Activated naive CD8-positive, alpha-beta T cell treated with anti-CD3 and anti-CD28 coated beads for 36 hours (primary cell): ENCODE results near the gene NAPSA. TPM values are rescaled to one million over a fixed set of nuclear protein-coding genes. Genes with fewer than 3 reads are reported as not detected.

Source experiments
- DNase-seq: peaks from one replicate; pipeline ENCODE4 v3.0.0; 2021
- H3K27ac Mint-ChIP-seq: one replicate; pipeline ENCODE4 v1.8.0; 2022; ENCODE audit warnings: mild to moderate bottlenecking, moderate library complexity, mixed read lengths
- H3K27me3 Mint-ChIP-seq: one replicate; pipeline ENCODE4 v1.8.0; 2022; ENCODE audit warnings: mild to moderate bottlenecking, mixed read lengths
- H3K36me3 Mint-ChIP-seq: one replicate; pipeline ENCODE4 v1.8.0; 2021; ENCODE audit warnings: mild to moderate bottlenecking, mixed read lengths
- H3K4me1 Mint-ChIP-seq: one replicate; pipeline ENCODE4 v1.8.0; 2021; ENCODE audit warnings: mixed read lengths
- H3K4me3 Mint-ChIP-seq: one replicate; pipeline ENCODE4 v1.8.0; 2022; ENCODE audit warnings: mild to moderate bottlenecking, moderate library complexity, mixed read lengths
- H3K9me3 Mint-ChIP-seq: one replicate; pipeline ENCODE4 v1.8.0; 2022; ENCODE audit warnings: mixed read lengths
- total RNA-seq, 2 experiments: library from RNA; stranded (reverse); gene quantifications; one replicate each; pipeline ENCODE4 v1.2.3, GENCODE V29; 2021

The NAPSA gene
- total RNA-seq, 2 experiments from 2014 or later: 16.1 to 18.1 TPM

- Mint-ChIP-seq H3K27me3 (peaks cover 62% of the 10 kb centered on the region), H3K36me3 (no peaks in the 10 kb centered on the region), H3K27ac (no peak overlapping the region), H3K4me1 (peaks cover 9% of the 10 kb centered on the region), H3K4me3 (no peak overlapping the region), H3K9me3 (no peaks in the 10 kb centered on the region)
- no peak for DNase-seq
Measured at GRCh38 chr19:50323782-50324133, 41.7 kb downstream of the NAPSA start.

- Mint-ChIP-seq H3K27me3 (peaks cover 63% of the 10 kb centered on the region), H3K4me3 (no peak overlapping the region)
- DNase-seq: no peak
Measured at GRCh38 chr19:50322931-50323781, 42.3 kb downstream of the NAPSA start.

GRCh38 chr19:50322234-50322633 is 43.2 kb downstream of the NAPSA start:
- no peak for DNase-seq
- no peak overlapping the region for H3K4me3 Mint-ChIP-seq
- no peaks in the 10 kb centered on the region for H3K36me3 Mint-ChIP-seq
- peaks cover 5% of the 10 kb centered on the region for H3K4me1 Mint-ChIP-seq
- H3K27ac Mint-ChIP-seq: no peak overlapping the region
- peaks cover 64% of the 10 kb centered on the region for H3K27me3 Mint-ChIP-seq
- H3K9me3 Mint-ChIP-seq: no peaks in the 10 kb centered on the region

More at GRCh38 chr19:50322931-50323781, 42.3 kb downstream of the NAPSA start:
- H3K36me3 Mint-ChIP-seq: no peaks in the 10 kb centered on the region
- no peak overlapping the region for H3K27ac Mint-ChIP-seq
- H3K9me3 Mint-ChIP-seq: no peaks in the 10 kb centered on the region
- peaks cover 9% of the 10 kb centered on the region for H3K4me1 Mint-ChIP-seq

GRCh38 chr19:50321831-50322230 is 43.6 kb downstream of the NAPSA start:
- Mint-ChIP-seq H3K36me3 (no peaks in the 10 kb centered on the region), H3K4me3 (no peak overlapping the region), H3K27ac (no peak overlapping the region), H3K9me3 (no peaks in the 10 kb centered on the region), H3K4me1 (peaks cover under 1% of the 10 kb centered on the region), H3K27me3 (peaks cover 63% of the 10 kb centered on the region)
- no peak for DNase-seq

- Mint-ChIP-seq H3K4me3 (no peak overlapping the region), H3K9me3 (no peaks in the 10 kb centered on the region), H3K27me3 (peaks cover 63% of the 10 kb centered on the region), H3K27ac (no peak overlapping the region), H3K36me3 (no peaks in the 10 kb centered on the region), H3K4me1 (peaks cover 7% of the 10 kb centered on the region)
- no peak for DNase-seq
Measured at GRCh38 chr19:50320596-50320995, 44.8 kb downstream of the NAPSA start.

GRCh38 chr19:50320051-50320450 is 45.4 kb downstream of the NAPSA start:
- no peak for DNase-seq
- H3K36me3 Mint-ChIP-seq: no peaks in the 10 kb centered on the region
- H3K4me1 Mint-ChIP-seq: peaks cover 9% of the 10 kb centered on the region
- no peak overlapping the region for H3K4me3 Mint-ChIP-seq
- no peak overlapping the region for H3K27ac Mint-ChIP-seq
- H3K9me3 Mint-ChIP-seq: no peaks in the 10 kb centered on the region
- H3K27me3 Mint-ChIP-seq: peaks cover 65% of the 10 kb centered on the region

- H3K9me3 Mint-ChIP-seq: no peaks in the 10 kb centered on the region
- peaks cover 11% of the 10 kb centered on the region for H3K4me1 Mint-ChIP-seq
- H3K36me3 Mint-ChIP-seq: no peaks in the 10 kb centered on the region
- peaks cover 65% of the 10 kb centered on the region for H3K27me3 Mint-ChIP-seq
- H3K27ac Mint-ChIP-seq: no peak overlapping the region
- no peak for DNase-seq
- no peak overlapping the region for H3K4me3 Mint-ChIP-seq
Measured at GRCh38 chr19:50319156-50319555, 46.3 kb downstream of the NAPSA start.

GRCh38 chr19:50318438-50318837 is 47.0 kb downstream of the NAPSA start:
- Mint-ChIP-seq H3K9me3 (no peaks in the 10 kb centered on the region), H3K4me3 (no peak overlapping the region), H3K27ac (no peak overlapping the region), H3K27me3 (peaks cover 69% of the 10 kb centered on the region), H3K4me1 (peaks cover 13% of the 10 kb centered on the region), H3K36me3 (no peaks in the 10 kb centered on the region)
- DNase-seq: no peak

GRCh38 chr19:50317115-50317514 is 48.3 kb downstream of the NAPSA start:
- H3K9me3 Mint-ChIP-seq: no peaks in the 10 kb centered on the region
- H3K27me3 Mint-ChIP-seq: peaks cover 79% of the 10 kb centered on the region
- peaks cover 14% of the 10 kb centered on the region for H3K4me1 Mint-ChIP-seq
- no peak overlapping the region for H3K4me3 Mint-ChIP-seq
- DNase-seq: no peak
- no peaks in the 10 kb centered on the region for H3K36me3 Mint-ChIP-seq
- H3K27ac Mint-ChIP-seq: no peak overlapping the region

GRCh38 chr19:50315773-50316448 is 49.5 kb downstream of the NAPSA start:
- H3K36me3 Mint-ChIP-seq: no peaks in the 10 kb centered on the region
- DNase-seq: peak; percentile 52
- H3K27ac Mint-ChIP-seq: peak overlapping the region; percentile 50
- no peaks in the 10 kb centered on the region for H3K9me3 Mint-ChIP-seq
- peaks cover 83% of the 10 kb centered on the region for H3K27me3 Mint-ChIP-seq
- H3K4me1 Mint-ChIP-seq: peaks cover 14% of the 10 kb centered on the region
- H3K4me3 Mint-ChIP-seq: peak overlapping the region; percentile 50

GRCh38 chr19:50314724-50315708 is 50.4 kb downstream of the NAPSA start:
- H3K27me3 Mint-ChIP-seq: peaks cover 87% of the 10 kb centered on the region
- H3K27ac Mint-ChIP-seq: no peak overlapping the region
- no peaks in the 10 kb centered on the region for H3K9me3 Mint-ChIP-seq
- no peaks in the 10 kb centered on the region for H3K36me3 Mint-ChIP-seq
- H3K4me3 Mint-ChIP-seq: no peak overlapping the region
- no peak for DNase-seq
- H3K4me1 Mint-ChIP-seq: peaks cover 14% of the 10 kb centered on the region

- DNase-seq: no peak
- Mint-ChIP-seq H3K27ac (no peak overlapping the region), H3K36me3 (no peaks in the 10 kb centered on the region), H3K4me3 (no peak overlapping the region), H3K9me3 (no peaks in the 10 kb centered on the region), H3K4me1 (peaks cover 14% of the 10 kb centered on the region), H3K27me3 (peaks cover 88% of the 10 kb centered on the region)
Measured at GRCh38 chr19:50313812-50314536, 51.5 kb downstream of the NAPSA start.

- H3K27me3 Mint-ChIP-seq: peaks cover 95% of the 10 kb centered on the region
Measured at GRCh38 chr19:50312967-50313811, 52.2 kb downstream of the NAPSA start.

More at GRCh38 chr19:50312967-50313811, 52.2 kb downstream of the NAPSA start:
- Mint-ChIP-seq H3K4me3 (no peak overlapping the region), H3K4me1 (peaks cover 14% of the 10 kb centered on the region), H3K36me3 (no peaks in the 10 kb centered on the region), H3K9me3 (no peaks in the 10 kb centered on the region), H3K27ac (no peak overlapping the region)
- no peak for DNase-seq
